ENCODE measurements around the gene ADPRH.

DNA sequence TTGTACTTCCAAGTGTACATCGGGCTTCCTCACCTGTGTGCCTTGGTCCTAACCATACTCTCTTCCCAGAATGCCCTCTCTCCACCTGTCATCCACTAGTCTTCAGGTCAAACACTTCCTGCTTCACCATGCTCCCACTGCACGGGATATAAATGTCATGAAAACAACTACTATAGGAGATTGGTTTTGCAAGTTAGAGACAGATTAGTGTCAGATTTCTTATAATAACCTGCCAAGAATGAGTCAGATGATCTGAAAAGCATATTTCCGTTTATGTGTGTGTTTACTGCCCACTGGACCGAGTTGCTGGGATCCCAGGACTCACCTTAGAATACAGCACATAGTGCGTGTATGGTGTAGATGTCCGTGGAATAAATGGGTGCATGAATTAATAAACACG lies 39.8 kb downstream of the ADPRH start:
- TF ChIP-seq EP300 (IDR thresholded peaks at IDR 0.05), result no peak
- TF ChIP-seq, protein P1, sequence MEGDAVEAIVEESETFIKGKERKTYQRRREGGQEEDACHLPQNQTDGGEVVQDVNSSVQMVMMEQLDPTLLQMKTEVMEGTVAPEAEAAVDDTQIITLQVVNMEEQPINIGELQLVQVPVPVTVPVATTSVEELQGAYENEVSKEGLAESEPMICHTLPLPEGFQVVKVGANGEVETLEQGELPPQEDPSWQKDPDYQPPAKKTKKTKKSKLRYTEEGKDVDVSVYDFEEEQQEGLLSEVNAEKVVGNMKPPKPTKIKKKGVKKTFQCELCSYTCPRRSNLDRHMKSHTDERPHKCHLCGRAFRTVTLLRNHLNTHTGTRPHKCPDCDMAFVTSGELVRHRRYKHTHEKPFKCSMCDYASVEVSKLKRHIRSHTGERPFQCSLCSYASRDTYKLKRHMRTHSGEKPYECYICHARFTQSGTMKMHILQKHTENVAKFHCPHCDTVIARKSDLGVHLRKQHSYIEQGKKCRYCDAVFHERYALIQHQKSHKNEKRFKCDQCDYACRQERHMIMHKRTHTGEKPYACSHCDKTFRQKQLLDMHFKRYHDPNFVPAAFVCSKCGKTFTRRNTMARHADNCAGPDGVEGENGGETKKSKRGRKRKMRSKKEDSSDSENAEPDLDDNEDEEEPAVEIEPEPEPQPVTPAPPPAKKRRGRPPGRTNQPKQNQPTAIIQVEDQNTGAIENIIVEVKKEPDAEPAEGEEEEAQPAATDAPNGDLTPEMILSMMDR (IDR thresholded peaks at IDR 0.05), result no peak
- no peak for TF ChIP-seq POLR2A (IDR thresholded peaks at IDR 0.05)
